Panc1 (cell line): ENCODE measurements around the gene RPP14. TPM values are rescaled to one million over a fixed set of nuclear protein-coding genes. Genes with fewer than 3 reads are reported as not detected.

ENCODE experiments used
- ATAC-seq: fragments of 200-7000 bp; cut with Tn5 transposase; 2 replicates; pipeline ENCODE4 v1.9.1; 2020; ENCODE audit warnings: mild to moderate bottlenecking, moderate library complexity
- BruUV-seq: library from RNA; stranded (reverse); fragments of 400-500 nt; replicated peaks from 2 replicates; lab custom pipeline; 2021; lab: Mats Ljungman, UMichigan
- CTCF ChIA-PET: fragments of 300-600 bp; sonication (Branson Sonifier 250); formaldehyde crosslinking; loops from one replicate; lab custom pipeline; 2022; ENCODE audit warnings: antibody characterized with exemption; lab: Charles Lee
- POLR2A ChIA-PET: fragments of 300-600 bp; sonication (Branson Sonifier 250); formaldehyde crosslinking; loops from one replicate; lab custom pipeline; 2022; ENCODE audit warnings: antibody characterized with exemption; lab: Charles Lee
- DNase-seq: peaks from one replicate; pipeline ENCODE4 v3.0.0-alpha.2; 2010; ENCODE audit warnings: low read depth, low spot score
- H3K27ac ChIP-seq: 2 replicates; pipeline ENCODE4 v1.5.1; 2011; ENCODE audit warnings: mild to moderate bottlenecking, low read length, inconsistent platforms
- H3K27me3 ChIP-seq: fragments of 200-500 bp; sonication (Bioruptor generic); 2 replicates; pipeline ENCODE4 v1.6.0; 2014; ENCODE audit warnings: low read length, inconsistent platforms; ENCODE audit not compliant: control insufficient read depth, insufficient read depth
- H3K36me3 ChIP-seq: fragments of 200-500 bp; sonication (Bioruptor generic); 2 replicates; pipeline ENCODE4 v1.5.1; 2014; ENCODE audit warnings: inconsistent platforms, mild to moderate bottlenecking, low read length, moderate library complexity; ENCODE audit not compliant: control insufficient read depth, insufficient read depth
- H3K4me1 ChIP-seq: 2 replicates; pipeline ENCODE4 v1.5.1; 2011; ENCODE audit warnings: inconsistent platforms, mild to moderate bottlenecking, low read length, moderate library complexity; ENCODE audit not compliant: control insufficient read depth, insufficient read depth
- H3K4me3 ChIP-seq, 2 experiments: 2 replicates each; pipeline ENCODE4 v1.5.1; 2011 to 2012; ENCODE audit warnings: low read depth in 2 of 2, low read length in 2 of 2, mild to moderate bottlenecking in 2 of 2, inconsistent platforms in 1 of 2, moderate library complexity in 1 of 2
- H3K9me3 ChIP-seq: fragments of 200-500 bp; sonication (Bioruptor generic); 2 replicates; pipeline ENCODE4 v1.5.1; 2014; ENCODE audit warnings: low read depth, mild to moderate bottlenecking, inconsistent platforms, low read length, moderate library complexity; ENCODE audit not compliant: control insufficient read depth, insufficient read depth
- POLR2AphosphoS5 ChIP-seq: IDR thresholded peaks from 2 replicates; pipeline ENCODE4 v1.6.1; 2012; ENCODE audit warnings: mild to moderate bottlenecking, low read depth, low read length, moderate library complexity
- SIN3A ChIP-seq: IDR thresholded peaks from 2 replicates; pipeline ENCODE4 v1.6.1; 2012; ENCODE audit warnings: low read depth, mild to moderate bottlenecking, low read length, moderate library complexity, borderline replicate concordance; ENCODE audit not compliant: insufficient read depth
- TCF7L2 ChIP-seq: IDR thresholded peaks from 2 replicates; pipeline ENCODE4 v1.6.1; 2011; ENCODE audit warnings: mild to moderate bottlenecking, low read depth, low read length, inconsistent platforms
- in situ Hi-C: cut with HindIII; loops from 2 replicates; pipeline ENCODE4 v1.10.0; 2016; ENCODE audit warnings: low sequenced_read_pairs, low pct_unique_long_range_greater_than_20kb
- intact Hi-C: fragments of 100-400 bp; cut with micrococcal nuclease; formaldehyde crosslinking; loops from one replicate; pipeline ENCODE4 v1.10.0; 2022; ENCODE audit not compliant: unreplicated experiment
- total RNA-seq: library from RNA; stranded (reverse); gene quantifications from one replicate; pipeline ENCODE4 v1.2.1, GENCODE V29; 2021; ENCODE audit not compliant: unreplicated experiment
- TF ChIP-seq, protein P1 (sequence below), 2 experiments: IDR thresholded peaks; 2 replicates each; pipeline ENCODE4 v1.6.1; 2011 to 2012; ENCODE audit warnings: low read depth in 2 of 2, control low read depth in 1 of 2, low read length in 1 of 2, mild to moderate bottlenecking in 1 of 2, moderate library complexity in 1 of 2; ENCODE audit not compliant: insufficient read depth in 1 of 2
- TF ChIP-seq, protein P2 (sequence below): fragments of 450-650 bp; IDR thresholded peaks from 2 replicates; pipeline ENCODE4 v1.5.1; 2017; ENCODE audit warnings: mild to moderate bottlenecking

Gene RPP14
- total RNA-seq, 1 experiment from 2014 or later: 16.4 TPM

- Histone ChIP-seq H3K27me3 (no peaks in the 10 kb centered on the region), H3K36me3 (no peaks in the 10 kb centered on the region), H3K4me3 (no peak overlapping the region), H3K9me3 (no peaks in the 10 kb centered on the region), H3K4me1 (no peaks in the 10 kb centered on the region), H3K27ac (no peak overlapping the region)
- POLR2A ChIA-PET: no interaction called here
- no peak for TF ChIP-seq POLR2AphosphoS5
- TF ChIP-seq TCF7L2: no peak
- TF ChIP-seq, protein P1, sequence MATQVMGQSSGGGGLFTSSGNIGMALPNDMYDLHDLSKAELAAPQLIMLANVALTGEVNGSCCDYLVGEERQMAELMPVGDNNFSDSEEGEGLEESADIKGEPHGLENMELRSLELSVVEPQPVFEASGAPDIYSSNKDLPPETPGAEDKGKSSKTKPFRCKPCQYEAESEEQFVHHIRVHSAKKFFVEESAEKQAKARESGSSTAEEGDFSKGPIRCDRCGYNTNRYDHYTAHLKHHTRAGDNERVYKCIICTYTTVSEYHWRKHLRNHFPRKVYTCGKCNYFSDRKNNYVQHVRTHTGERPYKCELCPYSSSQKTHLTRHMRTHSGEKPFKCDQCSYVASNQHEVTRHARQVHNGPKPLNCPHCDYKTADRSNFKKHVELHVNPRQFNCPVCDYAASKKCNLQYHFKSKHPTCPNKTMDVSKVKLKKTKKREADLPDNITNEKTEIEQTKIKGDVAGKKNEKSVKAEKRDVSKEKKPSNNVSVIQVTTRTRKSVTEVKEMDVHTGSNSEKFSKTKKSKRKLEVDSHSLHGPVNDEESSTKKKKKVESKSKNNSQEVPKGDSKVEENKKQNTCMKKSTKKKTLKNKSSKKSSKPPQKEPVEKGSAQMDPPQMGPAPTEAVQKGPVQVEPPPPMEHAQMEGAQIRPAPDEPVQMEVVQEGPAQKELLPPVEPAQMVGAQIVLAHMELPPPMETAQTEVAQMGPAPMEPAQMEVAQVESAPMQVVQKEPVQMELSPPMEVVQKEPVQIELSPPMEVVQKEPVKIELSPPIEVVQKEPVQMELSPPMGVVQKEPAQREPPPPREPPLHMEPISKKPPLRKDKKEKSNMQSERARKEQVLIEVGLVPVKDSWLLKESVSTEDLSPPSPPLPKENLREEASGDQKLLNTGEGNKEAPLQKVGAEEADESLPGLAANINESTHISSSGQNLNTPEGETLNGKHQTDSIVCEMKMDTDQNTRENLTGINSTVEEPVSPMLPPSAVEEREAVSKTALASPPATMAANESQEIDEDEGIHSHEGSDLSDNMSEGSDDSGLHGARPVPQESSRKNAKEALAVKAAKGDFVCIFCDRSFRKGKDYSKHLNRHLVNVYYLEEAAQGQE (IDR thresholded peaks at IDR 0.05; ENCODE audit: insufficient read depth in 1 of 2, low read depth in 2 of 2, low read length in 1 of 2): no peak
- TF ChIP-seq, protein P2, sequence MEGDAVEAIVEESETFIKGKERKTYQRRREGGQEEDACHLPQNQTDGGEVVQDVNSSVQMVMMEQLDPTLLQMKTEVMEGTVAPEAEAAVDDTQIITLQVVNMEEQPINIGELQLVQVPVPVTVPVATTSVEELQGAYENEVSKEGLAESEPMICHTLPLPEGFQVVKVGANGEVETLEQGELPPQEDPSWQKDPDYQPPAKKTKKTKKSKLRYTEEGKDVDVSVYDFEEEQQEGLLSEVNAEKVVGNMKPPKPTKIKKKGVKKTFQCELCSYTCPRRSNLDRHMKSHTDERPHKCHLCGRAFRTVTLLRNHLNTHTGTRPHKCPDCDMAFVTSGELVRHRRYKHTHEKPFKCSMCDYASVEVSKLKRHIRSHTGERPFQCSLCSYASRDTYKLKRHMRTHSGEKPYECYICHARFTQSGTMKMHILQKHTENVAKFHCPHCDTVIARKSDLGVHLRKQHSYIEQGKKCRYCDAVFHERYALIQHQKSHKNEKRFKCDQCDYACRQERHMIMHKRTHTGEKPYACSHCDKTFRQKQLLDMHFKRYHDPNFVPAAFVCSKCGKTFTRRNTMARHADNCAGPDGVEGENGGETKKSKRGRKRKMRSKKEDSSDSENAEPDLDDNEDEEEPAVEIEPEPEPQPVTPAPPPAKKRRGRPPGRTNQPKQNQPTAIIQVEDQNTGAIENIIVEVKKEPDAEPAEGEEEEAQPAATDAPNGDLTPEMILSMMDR: no peak
- no TSS peak for BruUV-seq
- ATAC-seq (no peak), DNase-seq (no peak)
- in situ Hi-C loops: no loop called here
- intact Hi-C loops: no loop called here
- CTCF ChIA-PET: no interaction called here
Observed at GRCh38 chr3:58361866-58362265, 55.8 kb downstream of the RPP14 start.

- CTCF ChIA-PET: no interaction called here
- TF ChIP-seq POLR2AphosphoS5: no peak
- TF ChIP-seq, protein P2: no peak
- intact Hi-C loops (no loop called here), in situ Hi-C loops (no loop called here)
- Histone ChIP-seq H3K27me3 (no peaks in the 10 kb centered on the region), H3K9me3 (no peaks in the 10 kb centered on the region), H3K27ac (no peak overlapping the region), H3K36me3 (no peaks in the 10 kb centered on the region), H3K4me3 (no peak overlapping the region), H3K4me1 (no peaks in the 10 kb centered on the region)
- BruUV-seq: no TSS peak
- POLR2A ChIA-PET: no interaction called here
- ATAC-seq (no peak), DNase-seq (no peak)
Observed at GRCh38 chr3:58366699-58367098, 60.7 kb downstream of the RPP14 start.

DNA sequence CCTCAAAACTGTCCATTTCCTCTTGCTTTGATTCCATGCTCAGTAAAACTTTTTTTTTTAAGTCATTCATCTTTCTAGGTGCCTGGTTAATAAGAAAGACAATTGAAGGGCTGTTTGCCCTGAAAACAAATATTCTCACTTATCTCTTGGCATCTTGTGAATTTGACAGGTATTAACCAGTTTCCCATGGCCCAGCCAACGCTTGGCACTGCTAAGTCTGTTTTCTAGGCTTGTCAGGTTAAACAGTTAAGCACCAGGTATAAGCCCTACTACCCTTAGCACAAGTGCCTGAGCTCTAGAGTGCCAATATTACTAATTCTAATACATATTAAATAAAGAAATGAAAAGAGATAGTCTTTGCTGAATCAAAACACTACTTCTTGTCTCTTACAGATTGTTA, 63.0 kb downstream of the RPP14 start:
- H3K36me3 ChIP-seq: no peaks in the 10 kb centered on the region
- CTCF ChIA-PET: no interaction called here
- intact Hi-C loops: no loop called here
- POLR2A ChIA-PET: no interaction called here
- no peak for ATAC-seq
- no peaks in the 10 kb centered on the region for H3K9me3 ChIP-seq
- no peak overlapping the region for H3K4me3 ChIP-seq
- H3K27me3 ChIP-seq: no peaks in the 10 kb centered on the region
- H3K27ac ChIP-seq: no peak overlapping the region
- DNase-seq: no peak
- H3K4me1 ChIP-seq: no peaks in the 10 kb centered on the region
- BruUV-seq: no TSS peak
- TF ChIP-seq POLR2AphosphoS5 (no peak), SIN3A (no peak), TCF7L2 (no peak)
- TF ChIP-seq, protein P1 (IDR thresholded peaks at IDR 0.05; ENCODE audit: insufficient read depth in 1 of 2, low read depth in 2 of 2, low read length in 1 of 2): no peak
- TF ChIP-seq, protein P2: no peak
- in situ Hi-C loops: no loop called here
